ENCODE measurements around the gene RNF130. TPM values are rescaled to one million over a fixed set of nuclear protein-coding genes. Genes with fewer than 3 reads are reported as not detected.

The RNF130 gene
- total RNA-seq (2022; extraction: Qiagen RNA extraction; ENCODE audit: low read depth): 34.7 to 44.7 TPM (median 41.7 TPM) in 5 replicates

GRCh38 chr5:180071531-180072255, at the start of gene RNF130:
RNF130 (minus strand) TSS chr5:180071759; CDS start chr5:180071702, 57 bp downstream.

GRCh38 chr5:179907556-179908324, 163.8 kb downstream of the RNF130 start, which contains the start of gene TBC1D9B:
TBC1D9B (minus strand) TSS chr5:179907897; CDS start chr5:179907821, 76 bp downstream.

Other genes with a start within 250 kb of the RNF130 start
- gene MRNIP, start 212.9 kb downstream of the RNF130 start, total RNA-seq (2022; extraction: Qiagen RNA extraction; ENCODE audit: low read depth): 13.5 to 20.0 TPM (median 14.6 TPM) in 5 replicates
- gene TBC1D9B, start 163.9 kb downstream of the RNF130 start, total RNA-seq (2022; extraction: Qiagen RNA extraction; ENCODE audit: low read depth): 51.5 to 65.6 TPM (median 59.1 TPM) in 5 replicates
- gene RASGEF1C, start 137.5 kb upstream of the RNF130 start, total RNA-seq (2022; extraction: Qiagen RNA extraction; ENCODE audit: low read depth): 0.12 to 0.22 TPM (median 0.15 TPM) in 3 of 5 replicates, not detected in the others
- 29.2 to 40.8 TPM (median 37.9 TPM) in 5 replicates for gene MAPK9, start 220.3 kb upstream of the RNF130 start, total RNA-seq (2022; extraction: Qiagen RNA extraction; ENCODE audit: low read depth)

Data from A549 treated with RU486 at 1 μM for 4 hours (cell line).